GM12873 (cell line): ENCODE results near the gene SSTR5.
A peak's percentile ranks its signal among the peaks of the same experiment; 100 is the strongest.

Experiments
- CTCF ChIP-seq: IDR thresholded peaks from 2 replicates; pipeline ENCODE4 v1.5.1; 2012; ENCODE audit warnings: low read depth, mild to moderate bottlenecking, moderate library complexity, low read length, control low read depth; ENCODE audit not compliant: insufficient read depth; ENCODE audit errors: missing control alignments

SSTR5 gene

GRCh38 chr16:1102333-1102700, 29.8 kb downstream of the SSTR5 start:
- no peak for TF ChIP-seq CTCF

- TF ChIP-seq CTCF, result peak; percentile 66
Measured at GRCh38 chr16:1102921-1103635, 30.5 kb downstream of the SSTR5 start.

- TF ChIP-seq CTCF, result no peak
Measured at GRCh38 chr16:1103636-1103980, 31.1 kb downstream of the SSTR5 start.

- TF ChIP-seq CTCF, result peak; percentile 58
Measured at GRCh38 chr16:1105888-1106620, 33.5 kb downstream of the SSTR5 start.

GRCh38 chr16:1106659-1107058, 34.1 kb downstream of the SSTR5 start:
- no peak for TF ChIP-seq CTCF

- no peak for TF ChIP-seq CTCF
Measured at GRCh38 chr16:1107141-1107540, 34.6 kb downstream of the SSTR5 start.

GRCh38 chr16:1107731-1108130, 35.2 kb downstream of the SSTR5 start:
- TF ChIP-seq CTCF, result no peak
